Measurements from ENCODE around the gene CEMP1.

CEMP1 gene

GRCh38 chr16:2513405-2514332 lies 17.5 kb downstream of the CEMP1 start, which contains the start of gene ATP6V0C:
Gene ATP6V0C, plus strand, starts transcription at chr16:2513952. Its CDS starts 152 bp downstream, at chr16:2514104.
- no peaks in the 10 kb centered on the region for H3K27me3 ChIP-seq (ENCODE audit: control insufficient read depth, insufficient read depth, low read length)
- peak within 1 kb of the TSS; percentile 87 for H3K4me3 ChIP-seq (ENCODE audit: low read depth, low read length)
- peak within 1 kb of the TSS; percentile 99 for H3K27ac ChIP-seq
- H3K4me2 ChIP-seq (ENCODE audit: low read length), result peak within 1 kb of the TSS; percentile 98
- peaks cover 46% of the 10 kb centered on the region for H3K4me1 ChIP-seq
- no peaks in the 10 kb centered on the region for H3K9me3 ChIP-seq (ENCODE audit: control insufficient read depth, low read length)
- H2AFZ ChIP-seq, result peak within 1 kb of the TSS; percentile 92
- H3K79me2 ChIP-seq, result peaks cover 45% of the 10 kb centered on the region
- no peaks in the 10 kb centered on the region for H3K36me3 ChIP-seq (ENCODE audit: control insufficient read depth, insufficient read depth, low read length)
- peak within 1 kb of the TSS; percentile 98 for H3K9ac ChIP-seq
- no peak for TF ChIP-seq CTCF (IDR thresholded peaks at IDR 0.05)

DNA sequence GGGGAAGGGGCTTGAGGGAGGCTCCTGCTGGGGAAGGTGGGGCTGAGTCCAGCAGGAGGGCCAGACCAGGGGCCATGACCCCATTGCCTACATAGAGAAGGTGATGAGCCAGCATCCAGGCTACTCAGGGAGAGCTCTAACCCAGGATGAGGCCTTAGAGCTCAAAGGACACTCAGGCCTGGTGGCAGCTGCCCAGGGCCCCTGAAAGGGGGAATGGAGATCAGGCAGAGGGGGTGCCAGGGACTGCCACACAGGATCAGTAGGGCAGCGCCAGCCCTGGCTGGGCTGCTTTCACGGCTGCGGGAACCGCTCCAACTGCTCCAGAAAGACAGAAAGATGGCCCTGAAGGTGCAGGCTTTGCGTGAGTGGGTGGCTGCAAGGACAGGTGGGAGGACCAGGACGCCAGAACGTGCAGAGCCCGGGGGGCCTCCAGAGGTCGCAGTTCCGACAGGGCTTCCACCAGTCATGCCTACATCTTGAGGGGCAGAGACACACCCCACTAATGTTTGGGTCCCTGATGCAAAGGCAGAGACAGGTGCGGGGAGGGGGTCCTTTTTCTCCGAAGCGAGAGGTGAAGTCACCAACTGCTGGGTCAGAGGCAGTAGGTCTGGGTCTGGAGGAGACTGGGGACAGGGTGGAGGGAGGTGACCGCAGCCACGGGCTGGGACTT lies 18.3 kb downstream of the CEMP1 start:
- H3K36me3 ChIP-seq (ENCODE audit: control insufficient read depth, insufficient read depth, low read length), result no peaks in the 10 kb centered on the region
- peak; percentile 22 for TF ChIP-seq CTCF (IDR thresholded peaks at IDR 0.05)
- peaks cover 37% of the 10 kb centered on the region for H3K79me2 ChIP-seq
- H3K4me2 ChIP-seq (ENCODE audit: low read length), result peak overlapping the region; percentile 98
- peak overlapping the region; percentile 78 for H3K9ac ChIP-seq
- peak overlapping the region; percentile 99 for H3K27ac ChIP-seq
- H3K4me3 ChIP-seq (ENCODE audit: low read depth, low read length), result peak overlapping the region; percentile 72
- no peaks in the 10 kb centered on the region for H3K27me3 ChIP-seq (ENCODE audit: control insufficient read depth, insufficient read depth, low read length)
- no peaks in the 10 kb centered on the region for H3K9me3 ChIP-seq (ENCODE audit: control insufficient read depth, low read length)
- peak overlapping the region; percentile 92 for H2AFZ ChIP-seq
- peaks cover 43% of the 10 kb centered on the region for H3K4me1 ChIP-seq

- no peaks in the 10 kb centered on the region for H3K36me3 ChIP-seq (ENCODE audit: control insufficient read depth, insufficient read depth, low read length)
- H3K9me3 ChIP-seq (ENCODE audit: control insufficient read depth, low read length), result no peaks in the 10 kb centered on the region
- H3K4me2 ChIP-seq (ENCODE audit: low read length), result peak overlapping the region; percentile 98
- H3K79me2 ChIP-seq, result peaks cover 30% of the 10 kb centered on the region
- TF ChIP-seq CTCF (IDR thresholded peaks at IDR 0.05), result no peak
- peak overlapping the region; percentile 92 for H2AFZ ChIP-seq
- H3K4me3 ChIP-seq (ENCODE audit: low read depth, low read length), result peak overlapping the region; percentile 72
- H3K27ac ChIP-seq, result peak overlapping the region; percentile 99
- no peaks in the 10 kb centered on the region for H3K27me3 ChIP-seq (ENCODE audit: control insufficient read depth, insufficient read depth, low read length)
- H3K4me1 ChIP-seq, result peaks cover 38% of the 10 kb centered on the region
- H3K9ac ChIP-seq, result no peak overlapping the region
These were observed 19.0 kb downstream of the CEMP1 start for GRCh38 chr16:2511996-2512734.

- Histone ChIP-seq H3K4me3 (ENCODE audit: low read depth, low read length) (no peak overlapping the region), H3K9ac (no peak overlapping the region), H3K27me3 (ENCODE audit: control insufficient read depth, insufficient read depth, low read length) (no peaks in the 10 kb centered on the region), H3K36me3 (ENCODE audit: control insufficient read depth, insufficient read depth, low read length) (no peaks in the 10 kb centered on the region), H3K9me3 (ENCODE audit: control insufficient read depth, low read length) (no peaks in the 10 kb centered on the region), H3K27ac (peak overlapping the region; percentile 99), H3K4me2 (ENCODE audit: low read length) (no peak overlapping the region), H2AFZ (no peak overlapping the region), H3K79me2 (peaks cover 21% of the 10 kb centered on the region), H3K4me1 (peaks cover 29% of the 10 kb centered on the region)
- TF ChIP-seq CTCF (IDR thresholded peaks at IDR 0.05), result no peak
These were observed 19.9 kb downstream of the CEMP1 start for GRCh38 chr16:2511128-2511800.

All from parathyroid adenoma (tissue), 2 donors.